ENCODE measurements around the gene HTR3C.

- TF ChIP-seq GATA2 (IDR thresholded peaks at IDR 0.05; ENCODE audit: low read depth, low read length) (no peak), GATA3 (IDR thresholded peaks at IDR 0.05; ENCODE audit: low read depth, low read length) (no peak)
Measured at GRCh38 chr3:184081116-184081830, 28.4 kb downstream of the HTR3C start.

Measured in SH-SY5Y (cell line).